Measurements from ENCODE around the gene SORCS1. TPM values are rescaled to one million over a fixed set of nuclear protein-coding genes. Genes with fewer than 3 reads are reported as not detected.

The SORCS1 gene
- total and polyA plus RNA-seq, 2 of the 8 experiments (the other 6 are each of a cell fraction or from before 2014, with no cell fraction given): 4.1 to 4.6 TPM

DNA sequence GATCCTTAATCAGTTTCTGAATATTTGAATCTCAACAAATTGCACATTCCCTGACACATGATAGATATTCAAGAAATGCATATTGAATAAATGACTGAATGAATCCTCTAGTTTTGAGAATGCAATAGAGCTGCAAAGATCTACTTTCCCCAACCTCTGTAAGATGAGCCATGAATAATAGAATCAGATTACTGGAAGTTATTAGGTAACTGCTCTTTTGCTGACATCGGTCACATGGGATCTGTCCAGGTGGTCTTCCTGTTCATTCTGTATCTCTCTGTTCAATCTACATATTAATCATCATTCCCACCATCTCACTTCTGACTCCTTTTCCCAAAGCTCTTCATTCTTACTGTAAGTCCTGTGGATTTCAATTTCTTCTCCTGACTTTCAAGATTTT lies 638.7 kb downstream of the SORCS1 start (continued):
- TF ChIP-seq, protein P1, sequence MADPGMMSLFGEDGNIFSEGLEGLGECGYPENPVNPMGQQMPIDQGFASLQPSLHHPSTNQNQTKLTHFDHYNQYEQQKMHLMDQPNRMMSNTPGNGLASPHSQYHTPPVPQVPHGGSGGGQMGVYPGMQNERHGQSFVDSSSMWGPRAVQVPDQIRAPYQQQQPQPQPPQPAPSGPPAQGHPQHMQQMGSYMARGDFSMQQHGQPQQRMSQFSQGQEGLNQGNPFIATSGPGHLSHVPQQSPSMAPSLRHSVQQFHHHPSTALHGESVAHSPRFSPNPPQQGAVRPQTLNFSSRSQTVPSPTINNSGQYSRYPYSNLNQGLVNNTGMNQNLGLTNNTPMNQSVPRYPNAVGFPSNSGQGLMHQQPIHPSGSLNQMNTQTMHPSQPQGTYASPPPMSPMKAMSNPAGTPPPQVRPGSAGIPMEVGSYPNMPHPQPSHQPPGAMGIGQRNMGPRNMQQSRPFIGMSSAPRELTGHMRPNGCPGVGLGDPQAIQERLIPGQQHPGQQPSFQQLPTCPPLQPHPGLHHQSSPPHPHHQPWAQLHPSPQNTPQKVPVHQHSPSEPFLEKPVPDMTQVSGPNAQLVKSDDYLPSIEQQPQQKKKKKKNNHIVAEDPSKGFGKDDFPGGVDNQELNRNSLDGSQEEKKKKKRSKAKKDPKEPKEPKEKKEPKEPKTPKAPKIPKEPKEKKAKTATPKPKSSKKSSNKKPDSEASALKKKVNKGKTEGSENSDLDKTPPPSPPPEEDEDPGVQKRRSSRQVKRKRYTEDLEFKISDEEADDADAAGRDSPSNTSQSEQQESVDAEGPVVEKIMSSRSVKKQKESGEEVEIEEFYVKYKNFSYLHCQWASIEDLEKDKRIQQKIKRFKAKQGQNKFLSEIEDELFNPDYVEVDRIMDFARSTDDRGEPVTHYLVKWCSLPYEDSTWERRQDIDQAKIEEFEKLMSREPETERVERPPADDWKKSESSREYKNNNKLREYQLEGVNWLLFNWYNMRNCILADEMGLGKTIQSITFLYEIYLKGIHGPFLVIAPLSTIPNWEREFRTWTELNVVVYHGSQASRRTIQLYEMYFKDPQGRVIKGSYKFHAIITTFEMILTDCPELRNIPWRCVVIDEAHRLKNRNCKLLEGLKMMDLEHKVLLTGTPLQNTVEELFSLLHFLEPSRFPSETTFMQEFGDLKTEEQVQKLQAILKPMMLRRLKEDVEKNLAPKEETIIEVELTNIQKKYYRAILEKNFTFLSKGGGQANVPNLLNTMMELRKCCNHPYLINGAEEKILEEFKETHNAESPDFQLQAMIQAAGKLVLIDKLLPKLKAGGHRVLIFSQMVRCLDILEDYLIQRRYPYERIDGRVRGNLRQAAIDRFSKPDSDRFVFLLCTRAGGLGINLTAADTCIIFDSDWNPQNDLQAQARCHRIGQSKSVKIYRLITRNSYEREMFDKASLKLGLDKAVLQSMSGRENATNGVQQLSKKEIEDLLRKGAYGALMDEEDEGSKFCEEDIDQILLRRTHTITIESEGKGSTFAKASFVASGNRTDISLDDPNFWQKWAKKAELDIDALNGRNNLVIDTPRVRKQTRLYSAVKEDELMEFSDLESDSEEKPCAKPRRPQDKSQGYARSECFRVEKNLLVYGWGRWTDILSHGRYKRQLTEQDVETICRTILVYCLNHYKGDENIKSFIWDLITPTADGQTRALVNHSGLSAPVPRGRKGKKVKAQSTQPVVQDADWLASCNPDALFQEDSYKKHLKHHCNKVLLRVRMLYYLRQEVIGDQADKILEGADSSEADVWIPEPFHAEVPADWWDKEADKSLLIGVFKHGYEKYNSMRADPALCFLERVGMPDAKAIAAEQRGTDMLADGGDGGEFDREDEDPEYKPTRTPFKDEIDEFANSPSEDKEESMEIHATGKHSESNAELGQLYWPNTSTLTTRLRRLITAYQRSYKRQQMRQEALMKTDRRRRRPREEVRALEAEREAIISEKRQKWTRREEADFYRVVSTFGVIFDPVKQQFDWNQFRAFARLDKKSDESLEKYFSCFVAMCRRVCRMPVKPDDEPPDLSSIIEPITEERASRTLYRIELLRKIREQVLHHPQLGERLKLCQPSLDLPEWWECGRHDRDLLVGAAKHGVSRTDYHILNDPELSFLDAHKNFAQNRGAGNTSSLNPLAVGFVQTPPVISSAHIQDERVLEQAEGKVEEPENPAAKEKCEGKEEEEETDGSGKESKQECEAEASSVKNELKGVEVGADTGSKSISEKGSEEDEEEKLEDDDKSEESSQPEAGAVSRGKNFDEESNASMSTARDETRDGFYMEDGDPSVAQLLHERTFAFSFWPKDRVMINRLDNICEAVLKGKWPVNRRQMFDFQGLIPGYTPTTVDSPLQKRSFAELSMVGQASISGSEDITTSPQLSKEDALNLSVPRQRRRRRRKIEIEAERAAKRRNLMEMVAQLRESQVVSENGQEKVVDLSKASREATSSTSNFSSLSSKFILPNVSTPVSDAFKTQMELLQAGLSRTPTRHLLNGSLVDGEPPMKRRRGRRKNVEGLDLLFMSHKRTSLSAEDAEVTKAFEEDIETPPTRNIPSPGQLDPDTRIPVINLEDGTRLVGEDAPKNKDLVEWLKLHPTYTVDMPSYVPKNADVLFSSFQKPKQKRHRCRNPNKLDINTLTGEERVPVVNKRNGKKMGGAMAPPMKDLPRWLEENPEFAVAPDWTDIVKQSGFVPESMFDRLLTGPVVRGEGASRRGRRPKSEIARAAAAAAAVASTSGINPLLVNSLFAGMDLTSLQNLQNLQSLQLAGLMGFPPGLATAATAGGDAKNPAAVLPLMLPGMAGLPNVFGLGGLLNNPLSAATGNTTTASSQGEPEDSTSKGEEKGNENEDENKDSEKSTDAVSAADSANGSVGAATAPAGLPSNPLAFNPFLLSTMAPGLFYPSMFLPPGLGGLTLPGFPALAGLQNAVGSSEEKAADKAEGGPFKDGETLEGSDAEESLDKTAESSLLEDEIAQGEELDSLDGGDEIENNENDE (IDR thresholded peaks at IDR 0.05; ENCODE audit: insufficient replicate concordance, low read length): no peak
